GM21390 (cell line): ENCODE measurements around the gene LMNA.
"Not testable (repeated sequence)": the region's sequence is repeated elsewhere in the genome, so short reads cannot be mapped to it uniquely, and the experiment has no call there.

Source experiments
- ATAC-seq: cut with Tn5 transposase; IDR thresholded peaks from one replicate; pipeline ENCODE4 v1.9.1; 2021; ENCODE audit not compliant: unreplicated experiment

LMNA gene

DNA sequence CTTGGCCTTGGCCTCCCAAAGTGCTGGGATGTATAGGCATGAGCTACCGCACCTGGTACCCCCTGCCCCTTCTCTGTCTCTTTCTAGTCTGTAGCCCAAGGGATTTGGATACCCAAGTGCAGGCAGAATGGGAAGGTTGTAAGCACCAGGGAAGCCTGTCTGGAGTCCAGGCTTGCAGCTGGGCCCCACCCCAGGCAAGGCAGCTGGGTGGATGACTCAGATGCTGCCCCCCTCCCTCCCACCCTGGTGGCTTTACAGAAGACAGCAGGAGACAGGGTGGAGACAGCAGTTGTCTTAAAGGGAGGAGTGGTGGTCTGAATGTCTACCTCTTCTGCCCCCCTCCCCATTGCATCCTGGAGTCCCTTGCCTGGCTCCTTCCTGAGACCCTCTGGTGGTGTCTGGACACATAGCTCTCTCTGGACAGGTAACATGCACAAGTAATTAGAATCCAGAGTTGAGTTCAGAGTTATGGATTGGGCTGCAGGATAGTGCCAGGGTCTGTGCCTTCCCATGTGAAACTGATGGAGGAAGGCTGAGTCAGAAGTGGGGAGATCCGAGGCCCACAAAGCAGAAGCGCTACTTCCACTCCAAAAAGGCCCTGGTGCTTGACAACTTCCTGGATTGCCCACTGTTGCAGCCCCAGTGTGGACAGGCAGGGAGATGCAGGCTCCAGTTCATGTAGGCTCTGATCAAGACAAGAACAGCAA is 5.1 kb downstream of the LMNA start:
- ATAC-seq = no peak

DNA sequence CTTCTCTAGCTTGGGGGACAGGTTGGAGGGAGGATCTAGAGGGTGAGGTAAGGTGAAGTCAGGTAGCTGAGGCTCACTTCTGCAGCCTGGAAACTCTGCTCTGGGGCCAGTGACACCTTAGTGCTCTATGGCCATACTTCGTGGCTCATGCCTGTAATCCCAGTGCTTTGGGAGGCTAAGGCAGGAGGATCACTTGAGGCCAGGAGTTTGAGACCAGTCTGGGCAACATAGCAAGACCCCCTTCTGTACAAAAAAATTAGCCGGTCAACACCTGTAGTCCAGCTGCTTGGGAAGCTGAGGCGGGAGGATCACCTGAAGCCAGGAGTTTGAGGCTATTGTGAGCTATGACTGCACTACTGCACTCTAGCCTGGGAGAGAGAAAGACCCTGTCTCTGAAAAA is 5.8 kb downstream of the LMNA start:
- ATAC-seq = no peak

DNA sequence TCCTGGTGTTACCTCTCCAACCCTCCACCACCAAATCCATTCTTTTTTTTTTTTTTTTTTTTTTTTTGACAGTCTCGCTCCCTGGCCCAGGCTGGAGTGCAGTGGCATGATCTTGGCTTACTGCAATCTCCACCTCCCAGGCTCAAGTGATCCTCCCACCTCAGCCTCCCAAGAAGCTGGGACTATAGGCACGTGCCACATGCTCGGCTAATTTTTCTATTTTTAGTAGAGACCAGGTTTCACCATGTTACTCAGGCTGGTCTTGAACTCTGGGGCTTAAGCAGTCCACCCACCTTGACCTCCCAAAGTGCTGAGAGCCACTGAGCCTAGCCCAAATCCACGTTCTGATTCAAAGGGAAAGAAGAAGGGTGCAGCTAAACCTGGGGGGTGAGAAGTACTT is 6.5 kb downstream of the LMNA start:
- not testable (repeated sequence) for ATAC-seq

DNA sequence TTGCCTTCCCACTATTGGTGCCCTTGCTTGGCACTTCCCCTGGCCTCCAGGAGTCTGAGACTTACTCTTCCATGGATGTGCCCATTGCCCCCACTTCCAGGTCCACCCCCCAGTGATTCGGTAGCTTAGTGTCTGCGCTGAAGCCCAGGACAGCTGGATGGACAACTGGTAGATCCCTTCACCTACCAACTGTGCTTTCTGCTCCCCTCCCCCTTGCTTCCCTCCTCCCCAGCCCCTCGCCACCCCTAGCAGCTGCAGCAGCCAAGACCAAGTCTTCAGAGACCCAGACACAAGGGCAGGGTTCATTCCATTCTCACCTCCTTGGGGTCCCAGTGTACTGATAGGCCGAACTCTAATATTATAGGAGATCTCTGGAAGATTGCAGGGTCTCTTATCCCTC is 6.9 kb downstream of the LMNA start:
- ATAC-seq = no peak

DNA sequence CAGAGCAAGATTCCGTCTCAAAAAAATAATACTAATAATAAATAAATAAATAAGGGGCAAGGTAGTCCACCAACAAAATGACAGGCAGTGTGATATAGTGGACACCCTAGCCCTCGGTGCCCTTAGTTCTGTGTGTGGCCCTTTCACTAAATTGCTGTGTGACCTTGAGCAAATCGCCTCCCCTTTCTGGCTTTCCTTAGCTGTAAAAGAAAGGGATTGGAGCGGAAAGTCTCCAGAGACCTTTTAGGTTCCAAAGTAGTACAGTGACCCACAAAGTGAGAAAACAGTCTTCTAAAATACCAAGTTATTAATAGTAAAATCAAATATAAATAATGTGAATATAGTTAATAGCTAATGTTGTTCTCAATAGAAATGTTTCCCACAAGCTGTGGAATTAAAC is 7.6 kb downstream of the LMNA start:
- ATAC-seq = no peak

DNA sequence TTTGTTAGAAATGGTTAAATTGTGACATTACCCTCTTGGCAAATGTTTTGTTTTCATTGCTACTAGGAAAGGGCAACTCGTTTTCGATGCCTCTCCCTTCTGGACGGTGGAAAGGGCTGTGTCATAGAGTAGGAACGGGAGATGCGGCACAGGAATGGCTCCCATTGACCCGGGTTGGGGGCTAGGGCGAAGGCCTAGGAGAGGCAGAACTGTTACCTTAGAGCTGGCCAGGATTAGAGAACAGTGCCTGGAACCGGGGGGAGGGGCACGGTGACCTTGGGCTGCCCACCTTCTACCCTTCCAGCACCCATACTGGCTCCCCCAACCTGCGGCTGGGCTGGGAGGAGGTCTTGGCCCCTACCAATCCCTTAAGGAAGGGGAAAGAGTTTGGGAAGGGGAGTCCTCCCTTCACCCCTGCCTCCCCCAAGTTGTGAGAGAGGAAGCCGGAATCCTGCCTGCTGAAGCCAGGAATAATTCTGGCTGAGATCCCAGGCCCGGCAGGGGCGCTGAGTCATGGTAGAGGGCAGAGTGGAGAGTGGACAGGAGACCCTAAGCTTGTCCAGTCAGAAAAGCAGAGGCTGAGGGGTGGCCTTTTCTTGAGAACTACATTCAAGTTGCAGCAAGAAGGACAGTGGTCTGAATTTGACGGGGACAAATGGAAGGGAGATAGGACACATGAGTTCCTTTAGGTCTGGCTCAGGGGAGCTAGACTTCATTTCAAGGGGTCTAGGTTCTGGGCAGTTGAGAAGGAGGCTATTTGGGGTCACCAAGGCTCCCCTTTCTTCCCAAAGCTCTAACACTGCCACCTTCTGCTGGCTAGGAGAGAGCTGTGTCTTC is 8.2 kb downstream of the LMNA start:
- ATAC-seq = no peak

DNA sequence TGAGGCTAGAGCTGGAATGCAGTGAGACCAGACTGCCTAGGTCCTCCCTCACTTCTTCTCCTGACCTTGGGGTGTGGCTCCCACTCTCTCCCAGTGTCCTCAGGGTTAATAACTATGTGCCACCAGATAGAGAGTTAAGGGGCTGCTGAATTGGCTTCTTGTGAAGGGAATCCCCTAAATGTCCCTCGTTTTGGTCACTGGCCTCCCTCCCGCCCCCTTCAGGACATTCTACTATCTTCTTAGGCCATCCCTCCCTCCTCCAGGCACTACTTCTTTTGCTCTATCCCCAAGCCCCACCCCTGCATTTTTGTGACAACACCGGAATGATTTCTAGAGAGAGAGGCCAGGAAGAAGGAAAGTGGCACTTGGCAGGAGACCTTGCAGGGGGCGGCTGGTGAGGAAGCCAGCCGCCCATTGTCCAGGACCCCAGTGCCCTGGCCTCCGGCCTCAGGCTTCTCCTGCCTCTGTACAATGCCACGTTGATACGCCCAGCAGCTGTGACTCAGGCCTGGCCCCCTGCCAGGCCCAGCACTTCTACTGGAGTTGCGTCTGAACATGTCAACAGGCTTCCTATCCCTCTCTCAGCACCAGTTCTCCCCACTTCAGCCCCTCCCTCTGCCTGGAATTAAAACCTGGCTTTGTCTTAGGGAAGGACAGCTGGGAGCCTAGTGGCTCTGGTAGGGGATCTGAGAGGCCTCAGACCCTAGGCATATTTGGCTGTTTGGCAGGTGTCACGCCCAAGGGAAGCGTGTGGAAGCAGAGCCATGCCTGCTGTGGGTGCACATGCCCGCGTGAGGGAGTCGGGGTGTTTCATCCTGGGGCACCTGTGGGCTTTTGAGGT is 9.1 kb downstream of the LMNA start:
- ATAC-seq = no peak

DNA sequence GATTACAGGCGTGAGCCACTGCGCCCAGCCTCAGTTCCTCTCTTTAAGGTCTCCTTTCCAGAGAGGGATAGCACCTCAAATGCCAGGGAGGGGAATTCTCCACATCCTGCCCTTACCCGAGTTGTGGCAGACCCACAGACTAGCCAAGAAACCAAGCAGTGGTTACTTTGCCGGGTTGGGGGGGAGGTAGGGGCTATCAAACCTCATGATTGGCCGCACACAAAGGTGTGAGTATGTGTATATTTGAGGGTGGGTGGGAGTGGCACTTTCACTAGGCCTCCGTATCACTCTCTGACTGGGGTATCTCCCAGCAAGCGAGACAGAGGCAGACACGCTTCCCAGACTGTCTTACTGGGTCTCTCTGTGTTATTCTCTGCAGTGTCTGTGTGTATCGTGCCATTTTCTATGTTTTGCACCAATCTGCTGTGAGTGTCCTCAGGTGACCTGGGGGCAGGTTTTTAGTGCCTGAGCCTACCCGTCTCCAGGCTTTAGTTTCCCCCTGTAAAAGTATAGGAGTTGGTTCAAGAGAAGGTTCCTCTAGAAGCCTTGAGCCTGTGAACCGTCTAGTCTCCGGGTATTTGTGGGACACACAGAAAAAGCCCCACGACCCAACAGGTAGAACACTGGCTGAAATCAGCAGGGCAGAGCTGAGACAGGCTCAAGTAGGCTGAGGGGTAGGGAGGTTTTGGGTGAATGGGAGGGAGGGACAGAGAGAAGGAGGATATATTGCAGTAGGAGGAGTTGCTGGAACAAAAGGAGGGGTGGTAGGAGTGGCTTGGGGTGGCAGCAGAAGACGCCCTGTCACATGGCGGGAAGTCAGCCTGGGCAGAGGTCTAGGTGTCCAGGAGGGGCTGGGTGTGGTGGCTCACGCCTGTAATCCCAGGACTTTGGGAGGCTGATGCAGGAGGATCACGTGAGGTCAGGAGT is 10.3 kb downstream of the LMNA start:
- no peak for ATAC-seq

DNA sequence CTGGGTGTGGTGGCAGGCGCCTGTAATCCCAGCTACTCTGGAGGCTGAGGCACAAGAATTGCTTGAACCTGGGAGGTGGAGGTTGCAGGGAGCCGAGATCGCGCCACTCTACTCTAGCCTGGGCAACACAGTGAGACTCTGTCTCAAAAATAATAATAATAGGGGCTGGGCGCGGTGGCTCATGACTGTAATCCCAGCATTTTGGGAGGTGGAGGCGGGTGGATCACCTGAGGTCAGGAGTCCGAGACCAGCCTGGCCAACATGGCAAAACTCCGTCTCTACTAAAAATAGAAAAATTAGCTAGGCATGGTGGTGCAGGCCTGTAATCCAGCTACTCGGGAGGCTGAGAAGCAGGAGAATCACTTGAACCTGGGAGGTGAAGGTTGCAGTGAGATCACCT is 11.0 kb downstream of the LMNA start:
- ATAC-seq = not testable (repeated sequence)

DNA sequence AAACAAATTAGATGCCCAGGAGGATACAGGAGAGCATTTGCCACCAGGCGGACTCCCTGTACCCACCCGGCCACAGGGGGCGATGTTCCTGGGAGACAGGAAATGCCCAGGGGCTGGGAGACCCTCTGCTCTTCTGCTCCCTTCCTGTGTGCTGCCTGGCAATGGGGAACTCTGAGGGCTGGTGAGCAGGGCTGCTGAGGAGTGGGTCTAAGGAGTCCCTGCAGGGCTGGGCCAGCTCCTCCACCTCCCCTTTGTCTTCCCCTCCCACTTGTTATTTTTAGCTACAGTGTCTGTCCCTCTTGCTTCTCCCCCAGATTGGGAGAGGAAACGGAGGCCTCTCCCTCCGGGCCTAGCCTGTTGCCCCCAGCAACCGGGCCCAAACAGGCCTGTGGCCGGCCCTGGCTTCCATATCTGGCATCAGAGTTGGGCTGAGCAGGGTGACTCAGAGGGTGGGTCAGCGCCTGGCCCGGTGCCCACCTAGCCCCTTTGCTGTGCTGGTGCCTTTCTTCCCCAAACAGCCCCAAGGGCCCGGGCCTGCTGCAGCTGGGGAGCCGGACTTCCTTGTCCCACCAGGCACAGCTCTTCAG is 11.6 kb downstream of the LMNA start:
- no peak for ATAC-seq

DNA sequence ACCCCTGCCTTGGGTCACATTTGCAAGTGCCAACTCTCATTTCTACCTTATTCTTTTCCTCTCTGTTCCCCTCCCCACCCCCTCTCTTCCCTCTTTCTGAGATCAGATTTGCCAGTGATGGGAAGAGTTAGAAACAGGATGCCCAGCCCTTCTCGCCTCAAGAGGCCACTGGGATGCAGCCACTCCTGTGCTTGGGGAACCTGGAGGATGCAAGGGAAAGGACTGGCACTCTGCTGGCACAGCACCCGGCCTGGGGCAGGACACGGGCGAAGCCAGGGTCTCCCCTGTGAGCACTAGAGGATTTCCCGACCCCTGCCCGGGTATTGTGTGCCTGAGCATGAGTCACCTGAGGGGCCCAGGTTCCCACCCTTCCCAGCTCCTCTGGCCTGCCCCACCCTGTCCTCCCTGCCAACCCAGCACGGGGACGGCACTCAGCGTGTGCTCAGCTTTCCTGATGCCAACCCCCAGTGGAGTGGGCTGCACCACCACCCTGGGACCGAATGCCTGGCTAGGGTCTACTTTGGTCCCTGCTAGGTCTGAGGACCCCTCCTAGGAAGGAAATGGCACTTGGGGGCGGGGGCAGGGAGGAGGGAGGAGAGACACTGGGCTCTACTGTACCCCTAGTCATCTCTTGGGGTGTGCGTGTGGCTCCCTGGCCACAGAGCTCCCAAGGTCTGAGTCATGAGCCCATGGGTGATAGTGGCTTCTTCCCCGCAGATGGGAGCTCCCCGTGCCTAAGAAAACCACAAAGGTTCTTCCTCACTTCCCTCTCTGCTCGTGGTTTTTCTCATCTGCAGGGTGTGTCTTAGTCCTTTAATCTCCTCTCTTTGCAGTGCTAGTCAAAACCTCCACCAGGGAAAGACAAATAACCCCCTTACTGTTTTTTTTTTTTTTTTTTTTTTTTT is 12.4 kb downstream of the LMNA start:
- peak; percentile 49 for ATAC-seq

DNA sequence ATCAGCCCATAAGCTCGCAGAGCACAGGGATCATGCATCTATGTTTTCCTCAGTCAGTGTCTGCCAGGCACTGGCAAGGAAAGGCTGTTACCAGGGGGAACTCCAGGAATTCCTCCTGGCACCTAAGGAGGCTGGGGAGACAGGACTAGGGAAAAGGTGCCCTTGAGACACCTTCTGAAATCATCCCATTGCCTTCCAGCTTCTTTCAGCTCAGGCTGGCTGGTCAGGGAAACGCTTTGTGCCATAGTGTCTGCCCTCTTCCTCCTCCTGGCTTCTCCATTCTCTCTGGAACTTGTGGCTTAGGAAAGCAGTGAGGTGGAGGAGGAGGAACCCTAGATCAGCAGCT is 13.8 kb downstream of the LMNA start:
- ATAC-seq = no peak

DNA sequence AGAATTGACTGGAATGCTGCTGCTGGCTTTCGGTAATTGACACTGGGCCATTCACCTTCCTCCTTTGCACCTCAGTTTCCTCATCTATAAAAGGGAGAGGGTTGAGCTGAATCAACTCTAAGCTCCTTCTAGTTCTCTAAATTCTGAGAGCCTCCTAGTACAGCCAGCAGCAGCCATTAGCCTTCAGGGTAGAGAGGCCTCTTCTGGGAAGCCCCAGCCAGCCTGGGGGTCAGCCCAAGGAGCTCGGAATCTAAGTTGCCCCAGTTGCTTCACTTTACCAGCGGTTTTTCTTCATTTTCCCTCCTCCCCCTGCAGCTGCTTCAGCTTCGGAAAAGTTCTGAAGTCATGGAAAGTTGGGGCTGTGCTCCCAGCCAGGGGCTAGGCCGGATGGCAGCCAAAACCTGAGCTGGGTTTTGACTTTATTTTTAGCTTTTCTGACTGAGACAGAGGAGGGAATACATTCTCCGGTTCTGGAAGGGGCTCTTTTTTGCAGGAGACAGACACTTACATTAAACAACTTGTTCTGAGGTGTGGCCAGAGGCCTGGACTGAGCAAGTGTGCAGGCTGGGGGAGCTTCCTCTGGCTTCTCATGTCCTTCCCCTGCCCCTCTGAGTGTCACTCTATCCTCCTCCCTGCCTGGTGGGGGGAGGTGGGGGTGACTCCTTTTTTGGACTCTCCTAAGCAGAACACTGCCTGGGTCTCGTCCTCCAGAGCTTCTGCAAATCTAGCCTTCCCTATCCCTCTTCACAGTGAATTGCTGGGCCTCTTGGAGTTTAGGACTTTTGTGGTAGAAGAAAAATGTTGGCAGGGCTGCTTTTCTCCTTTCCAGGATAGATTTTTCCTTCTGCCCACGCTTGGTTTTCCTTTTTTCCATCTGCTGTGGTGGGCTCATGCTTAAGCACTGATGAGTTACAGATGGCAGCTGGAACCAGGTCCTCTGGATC is 14.4 kb downstream of the LMNA start:
- ATAC-seq = no peak

DNA sequence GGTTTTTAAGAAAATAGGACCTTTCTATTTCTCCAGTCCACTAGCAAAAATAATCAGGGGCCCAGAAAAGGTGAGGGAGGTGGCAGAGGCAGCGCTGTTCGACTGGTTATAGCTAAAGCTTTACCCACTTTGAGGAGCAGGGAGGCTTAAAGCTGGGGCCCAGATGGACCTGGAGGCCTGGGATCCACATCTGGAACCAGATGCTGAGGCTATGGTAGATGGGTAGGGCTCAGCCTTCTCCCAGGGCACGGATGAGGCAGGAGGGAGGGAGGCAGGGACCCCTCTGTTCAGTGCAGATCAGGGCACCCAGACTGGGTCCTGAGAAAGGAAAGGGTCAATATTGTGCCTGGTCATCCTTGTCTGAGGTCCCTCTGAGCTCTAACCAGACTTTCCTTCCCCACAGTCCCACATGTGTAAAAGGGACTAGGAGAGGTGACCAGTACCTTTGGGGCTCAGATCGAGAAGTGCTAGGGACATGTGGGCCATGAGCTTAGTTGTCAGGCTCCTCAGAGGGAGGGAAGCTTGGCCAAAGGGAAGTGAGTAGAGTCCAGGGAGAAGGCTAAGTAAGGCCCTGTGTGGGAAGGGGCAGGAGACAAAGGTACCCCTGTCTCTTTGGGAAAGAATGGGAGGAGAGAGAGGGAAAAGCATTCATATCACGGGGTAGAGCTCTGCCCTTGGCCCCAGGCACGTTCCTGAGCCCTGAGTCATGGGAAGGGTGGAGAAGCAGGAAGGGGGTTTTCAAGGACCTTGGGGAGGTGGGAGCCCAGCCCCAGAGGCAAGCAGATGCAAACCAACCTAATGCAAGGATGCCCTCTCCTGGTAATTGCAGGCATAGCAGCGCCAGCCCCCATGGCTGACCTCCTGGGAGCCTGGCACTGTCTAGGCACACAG is 15.4 kb downstream of the LMNA start:
- ATAC-seq = no peak

DNA sequence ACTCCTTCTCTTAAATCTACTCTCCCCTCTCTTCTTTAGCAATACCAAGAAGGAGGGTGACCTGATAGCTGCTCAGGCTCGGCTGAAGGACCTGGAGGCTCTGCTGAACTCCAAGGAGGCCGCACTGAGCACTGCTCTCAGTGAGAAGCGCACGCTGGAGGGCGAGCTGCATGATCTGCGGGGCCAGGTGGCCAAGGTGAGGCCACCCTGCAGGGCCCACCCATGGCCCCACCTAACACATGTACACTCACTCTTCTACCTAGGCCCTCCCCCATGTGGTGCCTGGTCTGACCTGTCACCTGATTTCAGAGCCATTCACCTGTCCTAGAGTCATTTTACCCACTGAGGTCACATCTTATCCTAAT is 16.0 kb downstream of the LMNA start:
- no peak for ATAC-seq

DNA sequence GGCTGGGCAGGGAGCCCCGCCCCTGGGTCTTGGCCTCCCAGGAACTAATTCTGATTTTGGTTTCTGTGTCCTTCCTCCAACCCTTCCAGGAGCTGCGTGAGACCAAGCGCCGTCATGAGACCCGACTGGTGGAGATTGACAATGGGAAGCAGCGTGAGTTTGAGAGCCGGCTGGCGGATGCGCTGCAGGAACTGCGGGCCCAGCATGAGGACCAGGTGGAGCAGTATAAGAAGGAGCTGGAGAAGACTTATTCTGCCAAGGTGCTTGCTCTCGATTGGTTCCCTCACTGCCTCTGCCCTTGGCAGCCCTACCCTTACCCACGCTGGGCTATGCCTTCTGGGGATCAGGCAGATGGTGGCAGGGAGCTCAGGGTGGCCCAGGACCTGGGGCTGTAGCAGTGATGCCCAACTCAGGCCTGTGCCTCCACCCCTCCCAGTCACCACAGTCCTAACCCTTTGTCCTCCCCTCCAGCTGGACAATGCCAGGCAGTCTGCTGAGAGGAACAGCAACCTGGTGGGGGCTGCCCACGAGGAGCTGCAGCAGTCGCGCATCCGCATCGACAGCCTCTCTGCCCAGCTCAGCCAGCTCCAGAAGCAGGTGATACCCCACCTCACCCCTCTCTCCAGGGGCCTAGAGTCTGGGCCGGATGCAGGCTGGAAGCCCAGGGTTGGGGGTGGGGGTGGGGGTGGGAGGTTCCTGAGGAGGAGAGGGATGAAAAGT is 20.4 kb downstream of the LMNA start:
- ATAC-seq = no peak
